ENCODE results near the gene CORO1C.

- TF ChIP-seq CTCF (IDR thresholded peaks at IDR 0.05), result no peak
- no peak for TF ChIP-seq POLR2A (IDR thresholded peaks at IDR 0.05)
Observed at GRCh38 chr12:108647585-108648287, 83.6 kb downstream of the CORO1C start.

Data from right lobe of liver (tissue), 4 donors.